PC-9 (cell line): Measurements from ENCODE around the gene TMEM131L. TPM values are rescaled to one million over a fixed set of nuclear protein-coding genes. Genes with fewer than 3 reads are reported as not detected.

Source experiments
- BruUV-seq: library from RNA; stranded (reverse); fragments of 400-500 nt; replicated peaks from 2 replicates; lab custom pipeline; 2021; lab: Mats Ljungman, UMichigan
- CTCF ChIA-PET: fragments of 300-600 bp; sonication (Branson Sonifier 250); formaldehyde crosslinking; loops from one replicate; lab custom pipeline; 2022; ENCODE audit warnings: antibody characterized with exemption; lab: Charles Lee
- POLR2A ChIA-PET: fragments of 300-600 bp; sonication (Branson Sonifier 250); formaldehyde crosslinking; loops from one replicate; lab custom pipeline; 2022; ENCODE audit warnings: antibody characterized with exemption; ENCODE audit not compliant: unreplicated experiment; lab: Charles Lee
- DNase-seq, 2 experiments: peaks; one replicate each; pipeline versions ENCODE4 v3.0.0 to v3.0.0-alpha.2; 2015 to 2022; ENCODE audit warnings: mixed read lengths in 1 of 2
- H2AFZ ChIP-seq: fragments of 200-600 bp; sonication (generic); 2 replicates; pipeline ENCODE4 v1.8.1; 2017; ENCODE audit warnings: antibody characterized with exemption
- H3F3A ChIP-seq: fragments of 200-600 bp; sonication (generic); 2 replicates; pipeline ENCODE4 v1.8.1; 2017; ENCODE audit warnings: antibody characterized with exemption, mild to moderate bottlenecking, low read depth; ENCODE audit not compliant: insufficient read depth
- H3K27ac ChIP-seq: fragments of 200-600 bp; sonication (generic); 2 replicates; pipeline ENCODE4 v1.6.1; 2016; ENCODE audit warnings: mixed run types
- H3K27me3 ChIP-seq: fragments of 200-600 bp; sonication (generic); 2 replicates; pipeline ENCODE4 v1.6.1; 2016; ENCODE audit warnings: low read depth, mixed run types; ENCODE audit not compliant: insufficient read depth
- H3K36me3 ChIP-seq: fragments of 200-600 bp; sonication (generic); 2 replicates; pipeline ENCODE4 v1.6.1; 2016; ENCODE audit warnings: low read depth, mixed run types
- H3K4me1 ChIP-seq: fragments of 200-600 bp; sonication (generic); replicated peaks from 2 replicates; pipeline ENCODE4 v1.6.1; 2016; ENCODE audit warnings: mixed run types; ENCODE audit not compliant: insufficient read depth
- H3K4me2 ChIP-seq: fragments of 200-600 bp; sonication (generic); 2 replicates; pipeline ENCODE4 v1.6.1; 2017; ENCODE audit warnings: mixed run types
- H3K4me3 ChIP-seq: fragments of 200-600 bp; sonication (generic); 2 replicates; pipeline ENCODE4 v1.6.1; 2016; ENCODE audit warnings: mixed run types
- H3K79me2 ChIP-seq: fragments of 200-600 bp; sonication (generic); 2 replicates; pipeline ENCODE4 v1.6.1; 2017; ENCODE audit warnings: low read depth, mixed run types
- H3K9me2 ChIP-seq: fragments of 200-600 bp; sonication (generic); 2 replicates; pipeline ENCODE4 v1.8.1; 2017; ENCODE audit warnings: mild to moderate bottlenecking; ENCODE audit not compliant: insufficient read depth
- H3K9me3 ChIP-seq: fragments of 200-600 bp; sonication (generic); 2 replicates; pipeline ENCODE4 v1.8.1; 2016; ENCODE audit warnings: low read depth; ENCODE audit not compliant: insufficient read depth
- H4K20me1 ChIP-seq: fragments of 200-600 bp; sonication (generic); 2 replicates; pipeline ENCODE4 v1.8.1; 2017; ENCODE audit not compliant: insufficient read depth
- CTCF ChIP-seq: fragments of 200-600 bp; sonication (generic); conservative IDR thresholded peaks from 2 replicates; pipeline ENCODE4 v1.6.1; 2017; ENCODE audit warnings: mixed run types, antibody characterized with exemption, mild to moderate bottlenecking, moderate library complexity
- EZH2 ChIP-seq: fragments of 200-600 bp; sonication (generic); IDR thresholded peaks from 2 replicates; pipeline ENCODE4 v1.8.0; 2017; ENCODE audit warnings: antibody characterized with exemption, low read depth
- intact Hi-C: fragments of 100-400 bp; cut with micrococcal nuclease; formaldehyde crosslinking; loops from one replicate; pipeline ENCODE4 v1.10.0; 2022; ENCODE audit not compliant: unreplicated experiment
- total RNA-seq: library from RNA; stranded (reverse); gene quantifications from 2 replicates; pipeline ENCODE4 v1.2.3, GENCODE V29; 2021

The TMEM131L gene
- total RNA-seq, 1 experiment from 2014 or later: 3.8 TPM

GRCh38 chr4:153538487-153539357 lies 72.6 kb downstream of the TMEM131L start:
- H3K4me1 ChIP-seq: no peaks in the 10 kb centered on the region
- H3K9me2 ChIP-seq: no peaks in the 10 kb centered on the region
- no peaks in the 10 kb centered on the region for H3F3A ChIP-seq
- DNase-seq: no peak
- POLR2A ChIA-PET: no interaction called here
- no peaks in the 10 kb centered on the region for H3K27me3 ChIP-seq
- BruUV-seq: no TSS peak
- H3K4me3 ChIP-seq: no peak overlapping the region
- intact Hi-C loops: no loop called here
- H3K9me3 ChIP-seq: no peaks in the 10 kb centered on the region
- no peak overlapping the region for H3K27ac ChIP-seq
- CTCF ChIA-PET: no interaction called here
- H4K20me1 ChIP-seq: no peaks in the 10 kb centered on the region
- no peaks in the 10 kb centered on the region for H3K36me3 ChIP-seq
- H2AFZ ChIP-seq: no peak overlapping the region
- TF ChIP-seq EZH2 (no peak), CTCF (no peak)
- no peaks in the 10 kb centered on the region for H3K79me2 ChIP-seq
- H3K4me2 ChIP-seq: no peak overlapping the region

GRCh38 chr4:153539422-153539821 lies 73.3 kb downstream of the TMEM131L start:
- Histone ChIP-seq H3K79me2 (no peaks in the 10 kb centered on the region), H3K4me3 (no peak overlapping the region), H3K27me3 (no peaks in the 10 kb centered on the region), H3K27ac (no peak overlapping the region), H2AFZ (no peak overlapping the region), H3K9me2 (no peaks in the 10 kb centered on the region), H4K20me1 (no peaks in the 10 kb centered on the region), H3K9me3 (no peaks in the 10 kb centered on the region), H3K4me1 (no peaks in the 10 kb centered on the region), H3F3A (no peaks in the 10 kb centered on the region), H3K36me3 (no peaks in the 10 kb centered on the region), H3K4me2 (no peak overlapping the region)
- intact Hi-C loops: no loop called here
- ChIA-PET POLR2A (no interaction called here), CTCF (no interaction called here)
- no TSS peak for BruUV-seq
- no peak for TF ChIP-seq EZH2
- no peak for TF ChIP-seq CTCF
- no peak for DNase-seq

- Histone ChIP-seq H2AFZ (no peak overlapping the region), H3K27me3 (no peaks in the 10 kb centered on the region), H3K4me3 (no peak overlapping the region), H3F3A (no peaks in the 10 kb centered on the region), H3K27ac (no peak overlapping the region), H3K36me3 (no peaks in the 10 kb centered on the region), H4K20me1 (no peaks in the 10 kb centered on the region), H3K9me3 (no peaks in the 10 kb centered on the region), H3K4me2 (no peak overlapping the region), H3K9me2 (no peaks in the 10 kb centered on the region), H3K79me2 (no peaks in the 10 kb centered on the region), H3K4me1 (no peaks in the 10 kb centered on the region)
- ChIA-PET CTCF (no interaction called here), POLR2A (no interaction called here)
- no peak for DNase-seq
- BruUV-seq: no TSS peak
- intact Hi-C loops: no loop called here
- TF ChIP-seq CTCF (no peak), EZH2 (no peak)
Observed at GRCh38 chr4:153541456-153542096, 75.4 kb downstream of the TMEM131L start.
